COLO668 (cell line): ENCODE results near the gene L1TD1.
A peak's percentile ranks its signal among the peaks of the same experiment; 100 is the strongest.
"Not testable (repeated sequence)": the region's sequence is repeated elsewhere in the genome, so short reads cannot be mapped to it uniquely, and the experiment has no call there.

ENCODE experiments used
- DNase-seq: peaks from one replicate; lab custom pipeline; 2025; ENCODE audit not compliant: unreplicated experiment; lab: John Stamatoyannopoulos, UW

L1TD1 gene

GRCh38 chr1:62194651-62195544, at the start of gene L1TD1:
Gene L1TD1, plus strand, starts transcription at chr1:62194849. Its CDS starts 11,780 bp downstream, at chr1:62206629.
- DNase-seq: no peak

GRCh38 chr1:62159940-62160348, 34.7 kb upstream of the L1TD1 start:
- no peak for DNase-seq

DNA sequence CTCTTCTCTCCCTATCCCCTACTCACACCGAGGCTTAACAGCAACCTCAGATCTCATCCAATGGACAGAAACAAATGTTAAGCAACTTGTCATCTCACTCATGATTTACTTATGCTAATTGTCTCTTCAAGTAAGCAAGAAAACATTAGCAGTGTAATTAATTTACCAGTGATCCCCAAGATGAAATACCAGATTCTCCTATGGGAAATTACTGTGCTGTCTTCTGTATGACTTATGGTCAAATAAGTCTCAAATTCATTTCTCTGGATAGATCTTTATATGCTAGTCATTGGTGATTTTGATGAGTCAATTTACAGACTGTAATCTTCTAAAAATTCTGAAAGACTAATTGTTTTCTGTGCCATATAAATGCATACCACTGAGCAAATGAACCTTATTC, 32.9 kb upstream of the L1TD1 start:
- DNase-seq: no peak

DNA sequence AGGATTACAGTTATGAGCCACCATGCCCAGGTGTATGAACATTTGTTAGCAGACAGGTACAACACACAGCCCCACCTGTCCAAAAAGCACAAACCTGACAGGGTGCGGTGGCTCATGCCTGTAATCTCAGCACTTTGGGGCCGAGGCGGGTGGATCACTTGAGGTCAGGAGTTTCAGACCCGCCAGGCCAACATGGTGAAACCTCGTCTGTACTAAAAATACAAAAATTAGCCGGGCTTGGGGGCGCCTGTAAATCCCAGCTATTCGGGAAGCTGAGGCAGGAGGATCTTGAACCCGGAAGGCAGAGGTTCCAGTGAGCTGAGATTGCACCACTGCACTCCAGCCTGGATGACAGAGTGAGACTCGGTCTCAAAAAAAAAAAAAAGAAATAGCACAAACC, 24.3 kb upstream of the L1TD1 start:
- not testable (repeated sequence) for DNase-seq

DNA sequence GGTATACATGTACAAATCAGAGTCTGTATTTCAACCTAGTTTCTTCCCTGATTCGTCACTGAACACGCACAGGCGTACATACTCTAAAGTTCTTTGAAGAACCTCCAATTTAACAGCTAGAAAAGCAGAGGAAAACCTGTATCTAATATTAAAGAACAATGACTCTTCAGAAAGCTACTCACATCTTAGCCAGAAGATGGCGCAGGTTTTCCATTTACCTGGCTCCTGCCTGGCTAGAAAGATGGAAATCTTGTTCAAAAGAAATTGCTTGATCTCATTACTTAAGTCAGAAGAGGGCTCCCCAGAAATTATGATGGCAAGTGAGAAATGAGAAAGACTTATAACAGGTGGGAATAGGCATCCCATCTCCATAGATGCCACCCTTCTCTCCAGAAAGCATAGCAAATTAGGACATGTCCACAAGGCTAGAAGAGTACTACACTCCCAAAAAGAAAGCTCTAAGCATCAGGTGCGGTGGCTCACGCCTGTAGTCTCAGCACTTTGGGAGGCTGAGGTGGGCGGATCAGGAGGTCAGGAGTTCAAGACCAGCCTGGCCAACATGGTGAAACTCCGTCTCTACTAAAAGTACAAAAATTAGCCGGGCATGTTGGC, 19.0 kb upstream of the L1TD1 start:
- DNase-seq: peak; percentile 61

GRCh38 chr1:62176597-62177312, 17.9 kb upstream of the L1TD1 start:
- DNase-seq: no peak

- no peak for DNase-seq
These were observed 17.0 kb upstream of the L1TD1 start for GRCh38 chr1:62177621-62178020.

DNA sequence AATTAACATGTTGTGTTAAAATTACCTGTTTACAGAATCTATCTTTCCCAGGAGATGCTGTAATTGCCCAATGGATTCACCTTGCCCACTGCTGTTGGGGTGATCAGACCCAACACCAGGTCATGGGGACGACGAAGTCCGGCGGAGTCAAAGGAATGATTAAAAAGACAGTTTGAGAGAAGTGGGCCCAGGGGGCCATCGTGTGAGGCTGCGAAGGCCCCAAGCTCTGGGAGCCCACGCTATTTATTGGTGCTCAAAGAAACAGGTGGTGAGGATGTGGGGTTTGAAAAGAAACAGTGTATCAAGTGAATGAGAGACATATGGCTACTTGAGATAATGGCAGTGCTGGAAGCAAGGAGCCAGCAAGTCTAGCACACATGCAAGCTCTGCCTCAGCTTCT, 16.3 kb upstream of the L1TD1 start:
- DNase-seq: no peak

DNA sequence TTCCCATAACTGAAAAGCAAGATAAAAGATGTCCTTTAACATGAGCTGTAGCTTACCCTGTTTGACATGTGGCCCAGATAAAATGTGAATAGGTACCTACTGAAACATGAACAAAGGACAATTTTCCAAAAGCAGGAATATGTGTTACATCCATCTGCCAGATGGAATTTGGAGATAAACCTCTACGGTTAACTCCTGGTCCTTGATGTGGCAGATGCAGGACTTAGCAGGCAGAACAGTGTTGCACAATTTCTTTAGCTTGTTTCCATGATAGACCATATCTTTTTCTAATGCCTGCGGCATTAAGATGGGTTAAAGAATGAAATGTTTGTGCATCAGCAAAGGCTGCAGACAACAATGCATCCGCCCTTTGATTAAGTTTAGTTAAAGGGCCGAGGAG, 14.6 kb upstream of the L1TD1 start:
- DNase-seq: not testable (repeated sequence)

DNA sequence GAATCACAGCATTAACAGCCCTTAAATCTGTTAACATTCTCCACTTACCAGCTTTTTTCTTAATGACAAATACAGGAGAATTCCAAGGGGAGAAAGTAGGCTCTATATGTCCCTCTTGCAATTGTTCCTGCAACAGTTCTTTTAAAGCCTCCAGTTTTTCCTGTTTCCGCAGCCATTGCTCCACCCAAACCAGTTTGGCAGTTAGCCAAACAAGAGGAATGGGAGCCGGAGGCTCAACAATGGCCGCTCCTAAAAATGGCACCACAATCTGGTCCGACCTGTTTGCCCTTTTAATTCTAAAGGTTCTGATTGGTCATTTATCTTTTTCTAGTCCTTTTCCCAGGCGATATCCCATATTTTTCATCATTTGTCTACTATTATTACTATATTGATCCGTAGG, 14.0 kb upstream of the L1TD1 start:
- peak; percentile 71 for DNase-seq

- DNase-seq: no peak
These were observed 13.1 kb upstream of the L1TD1 start for GRCh38 chr1:62181532-62181931.

DNA sequence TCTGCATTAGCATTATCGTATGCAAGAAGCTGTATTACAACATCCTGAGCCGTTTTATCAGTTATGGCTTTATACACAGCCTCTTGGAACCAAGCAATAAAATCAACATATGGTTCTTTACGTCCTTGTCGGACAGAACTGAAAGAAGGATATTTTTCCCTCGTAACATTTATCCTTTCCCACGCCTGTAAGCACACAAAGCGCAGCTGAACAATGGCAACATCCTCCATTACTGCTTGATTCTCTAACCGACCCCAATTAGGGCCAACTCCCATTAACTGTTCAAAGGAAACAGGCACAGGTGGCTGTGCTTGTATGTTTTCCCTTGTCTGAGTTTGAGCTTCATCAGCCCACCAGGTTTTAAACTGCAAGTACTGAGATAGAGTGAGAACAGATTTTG, 12.5 kb upstream of the L1TD1 start:
- DNase-seq: not testable (repeated sequence)

GRCh38 chr1:62183164-62184020, 11.3 kb upstream of the L1TD1 start:
- DNase-seq: not testable (repeated sequence)

GRCh38 chr1:62184336-62184735, 10.3 kb upstream of the L1TD1 start:
- DNase-seq: no peak

- not testable (repeated sequence) for DNase-seq
These were observed 9.4 kb upstream of the L1TD1 start for GRCh38 chr1:62185233-62185632.

DNA sequence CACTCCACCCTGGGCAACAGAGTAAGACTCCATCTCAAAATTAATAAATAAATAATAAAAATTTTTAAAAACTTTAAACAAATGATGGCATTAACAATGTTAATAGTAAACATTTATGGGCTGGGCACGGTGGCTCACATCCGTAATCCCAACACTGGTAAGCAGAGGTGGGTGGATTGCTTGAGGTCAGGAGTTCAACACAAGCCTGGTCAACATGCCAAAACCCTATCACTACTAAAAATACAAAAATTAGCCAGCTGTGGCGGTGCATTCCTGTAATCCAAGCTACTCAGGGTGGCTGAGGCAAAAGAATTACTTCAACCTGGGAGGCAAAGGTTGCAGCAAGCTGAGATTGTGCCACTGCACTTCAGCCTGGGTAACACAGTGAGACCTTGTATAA, 9.0 kb upstream of the L1TD1 start:
- DNase-seq: no peak

DNA sequence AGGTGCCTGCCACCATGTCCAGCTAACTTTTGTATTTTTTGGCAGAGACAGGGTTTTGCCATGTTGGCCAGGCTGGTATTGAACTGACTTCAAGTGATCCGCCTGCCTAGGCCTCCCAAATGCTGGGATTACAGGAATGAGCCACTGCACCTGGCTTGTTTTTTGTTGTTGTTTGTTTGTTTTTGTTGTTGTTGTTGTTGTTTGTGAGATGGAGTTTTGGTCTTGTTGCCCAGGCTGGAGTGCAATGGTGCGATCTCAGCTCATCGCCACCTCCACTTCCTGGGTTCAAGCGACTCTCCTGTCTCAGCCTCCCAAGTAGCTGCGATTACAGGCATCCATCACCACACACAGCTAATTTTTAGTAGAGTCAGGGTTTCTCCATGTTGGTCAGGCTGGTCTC, 7.1 kb upstream of the L1TD1 start:
- no peak for DNase-seq

DNA sequence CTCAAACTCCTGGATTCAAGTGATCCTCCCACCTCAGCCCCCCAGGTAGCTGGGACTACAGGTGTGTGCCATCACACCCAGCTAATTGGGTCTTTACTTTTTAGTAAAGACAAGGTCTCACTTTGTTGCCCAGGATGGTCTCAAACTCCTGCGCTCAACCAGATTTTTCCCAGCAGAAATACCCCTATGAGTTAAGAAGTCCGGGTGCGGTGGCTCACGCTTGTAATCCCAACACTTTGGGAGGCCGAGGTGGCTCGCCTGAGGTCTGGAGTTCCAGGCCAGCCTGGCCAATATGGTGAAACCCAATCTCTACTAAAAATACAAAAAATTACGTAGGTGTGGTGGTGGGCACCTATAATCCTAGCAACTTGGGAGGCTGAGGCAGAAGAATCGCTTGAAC, 6.5 kb upstream of the L1TD1 start:
- DNase-seq: no peak

- DNase-seq: no peak
These were observed 1.5 kb downstream of the L1TD1 start for GRCh38 chr1:62196086-62196690.

DNA sequence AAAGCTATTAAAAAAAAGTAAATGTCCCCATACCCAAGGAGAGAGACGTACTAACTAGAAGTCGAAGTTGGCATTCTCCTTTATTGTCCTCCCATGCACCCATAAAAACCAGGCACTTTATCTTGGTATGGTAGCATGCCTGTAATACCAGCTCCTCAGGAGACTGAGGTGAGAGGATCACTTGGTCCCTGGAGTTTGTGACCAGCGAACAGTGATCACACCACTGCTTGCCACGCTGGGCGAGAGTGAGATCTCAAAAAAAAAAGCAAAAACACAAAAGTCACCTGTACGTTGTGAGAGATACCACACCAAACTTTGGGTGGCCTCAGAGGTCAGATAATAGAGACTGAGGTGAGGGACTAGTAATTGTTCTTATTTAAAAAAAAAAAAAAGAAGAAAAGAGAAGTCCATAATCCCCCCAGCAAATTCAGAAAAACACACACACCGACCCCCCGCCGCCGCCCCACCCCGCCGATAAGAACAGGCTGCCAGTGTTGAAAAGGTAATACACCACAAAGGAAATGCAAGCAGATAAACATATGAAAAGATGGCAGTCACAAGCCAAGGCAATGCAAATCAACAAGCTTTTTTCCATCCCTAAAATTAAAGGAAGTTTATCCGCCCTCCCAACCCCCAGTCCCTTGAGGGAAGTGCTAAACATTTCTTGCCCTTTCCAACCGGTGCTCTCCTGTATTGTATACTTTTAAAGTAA, 3.6 kb downstream of the L1TD1 start:
- no peak for DNase-seq
